Stimulated activated CD4-positive, alpha-beta T cell treated with anti-CD3 and anti-CD28 coated beads, Interleukin-4, amount 100 ng/mL, for 24 hours (primary cell): ENCODE results near the gene SYNE2.
"Not testable (repeated sequence)": the region's sequence is repeated elsewhere in the genome, so short reads cannot be mapped to it uniquely, and the experiment has no call there.

ENCODE experiments used
- DNase-seq: peaks from one replicate; pipeline ENCODE4 v3.0.0-alpha.2; 2020

SYNE2 gene

DNA sequence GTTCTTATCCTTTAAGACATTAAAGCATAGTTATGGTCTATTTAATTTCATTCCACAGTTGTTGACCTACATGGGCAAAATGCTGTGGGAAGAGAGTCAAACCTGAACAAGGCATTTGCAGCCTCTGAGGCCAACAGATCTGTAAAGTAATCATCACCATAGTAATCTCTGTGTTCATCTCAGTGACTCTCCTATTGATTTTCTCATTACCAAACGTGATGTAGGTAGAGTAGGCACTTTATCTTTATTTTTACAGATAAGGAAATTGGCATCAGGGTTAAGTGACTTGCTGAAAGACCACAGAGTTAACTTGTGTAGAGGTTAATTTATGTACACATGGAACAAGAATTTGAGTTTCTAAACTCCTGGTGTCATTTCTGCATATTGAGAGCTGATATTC is 238.4 kb downstream of the SYNE2 start:
- DNase-seq = no peak

DNA sequence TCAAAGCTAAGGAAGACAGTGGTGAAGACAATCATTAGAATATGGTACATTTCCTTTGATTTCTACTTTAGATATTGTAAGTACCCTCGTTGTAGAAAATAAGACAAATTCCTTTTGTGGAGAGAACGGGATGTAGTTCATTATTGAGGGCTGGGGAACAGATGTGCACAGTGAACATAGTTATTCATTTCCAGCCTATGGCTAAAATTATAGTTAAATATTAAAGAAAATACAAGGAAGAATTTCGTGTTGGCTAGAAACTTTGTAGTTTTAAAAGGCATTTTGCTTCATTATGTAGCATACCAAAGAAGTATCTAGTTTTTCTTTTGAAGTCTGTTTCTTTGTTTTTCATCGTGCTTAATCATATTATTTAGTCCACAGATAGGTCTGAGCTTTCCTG is 239.5 kb downstream of the SYNE2 start:
- DNase-seq = no peak

DNA sequence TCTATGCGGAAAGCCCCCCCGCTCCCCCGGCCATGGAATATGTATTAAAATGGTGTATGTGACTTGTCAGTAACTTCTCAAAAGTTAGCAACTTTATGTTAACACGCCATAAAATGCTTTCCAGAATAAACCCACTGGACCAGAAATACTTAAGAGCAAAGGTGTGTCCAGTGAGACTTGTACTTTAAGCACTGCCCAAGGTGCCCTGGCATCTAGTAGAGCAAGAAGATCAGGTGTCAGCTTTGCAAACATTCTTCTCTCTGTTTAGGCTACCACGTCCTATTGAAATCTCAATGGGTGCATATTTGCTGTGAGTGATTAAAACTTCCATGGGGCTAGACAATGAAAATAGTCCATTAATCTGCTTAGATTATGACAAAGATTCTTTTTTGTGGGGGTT is 240.1 kb downstream of the SYNE2 start:
- DNase-seq = no peak

DNA sequence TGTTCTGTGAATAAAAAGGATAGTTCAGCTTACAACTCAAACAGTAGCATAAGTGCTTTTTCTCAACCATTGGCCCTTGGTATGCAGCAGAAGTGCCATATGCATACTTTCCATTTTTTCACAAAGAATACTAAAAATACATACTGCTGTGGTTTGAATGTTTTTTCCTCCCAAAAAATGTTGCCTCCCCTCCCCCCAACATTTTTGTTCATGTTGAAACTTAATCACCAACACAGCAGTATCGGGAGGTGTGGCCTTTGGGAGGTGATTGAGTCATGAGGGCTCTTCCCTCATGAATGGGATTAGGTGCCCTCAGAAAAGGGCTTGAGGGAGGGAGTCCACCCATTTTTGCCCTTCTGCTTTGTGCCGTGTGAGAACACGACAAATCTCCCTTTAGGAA is 242.8 kb downstream of the SYNE2 start:
- no peak for DNase-seq

DNA sequence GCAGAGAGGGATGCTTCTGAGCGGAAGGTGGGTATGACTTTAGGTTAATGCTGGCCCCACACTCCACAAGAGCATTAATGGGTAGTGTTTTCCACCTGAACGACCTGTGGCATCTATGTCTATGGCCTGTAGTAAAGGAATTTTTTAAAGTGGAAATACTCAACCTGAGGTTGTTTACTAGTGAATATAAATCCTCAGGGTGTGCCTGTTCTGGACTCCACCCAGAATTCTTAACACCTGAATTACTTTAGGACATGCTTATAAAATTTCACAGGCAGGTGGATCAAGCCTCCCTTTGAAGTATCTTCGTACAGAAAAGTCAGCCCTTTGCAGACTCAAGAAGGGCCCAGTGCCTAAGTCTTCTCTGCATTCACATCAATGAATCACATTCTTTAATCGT is 245.3 kb downstream of the SYNE2 start:
- no peak for DNase-seq

DNA sequence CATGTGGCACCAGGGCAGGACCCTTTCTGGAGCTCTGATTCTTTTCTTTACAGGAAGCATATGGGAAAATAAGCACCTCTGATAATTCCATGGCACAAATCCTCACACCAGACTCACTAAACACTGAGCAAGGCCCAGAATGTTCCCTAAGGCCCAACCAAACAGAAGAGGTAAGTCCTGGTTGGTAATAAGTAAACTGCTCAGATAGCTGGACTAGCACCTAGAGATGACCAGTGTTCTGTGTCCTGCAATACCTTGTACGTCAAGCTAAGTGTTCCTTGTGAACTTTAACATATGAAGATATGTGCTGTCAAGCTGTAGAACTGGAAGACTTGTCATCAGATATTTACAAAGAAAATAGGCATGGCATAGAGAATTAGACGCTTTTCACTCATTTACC is 254.6 kb downstream of the SYNE2 start:
- DNase-seq = no peak

DNA sequence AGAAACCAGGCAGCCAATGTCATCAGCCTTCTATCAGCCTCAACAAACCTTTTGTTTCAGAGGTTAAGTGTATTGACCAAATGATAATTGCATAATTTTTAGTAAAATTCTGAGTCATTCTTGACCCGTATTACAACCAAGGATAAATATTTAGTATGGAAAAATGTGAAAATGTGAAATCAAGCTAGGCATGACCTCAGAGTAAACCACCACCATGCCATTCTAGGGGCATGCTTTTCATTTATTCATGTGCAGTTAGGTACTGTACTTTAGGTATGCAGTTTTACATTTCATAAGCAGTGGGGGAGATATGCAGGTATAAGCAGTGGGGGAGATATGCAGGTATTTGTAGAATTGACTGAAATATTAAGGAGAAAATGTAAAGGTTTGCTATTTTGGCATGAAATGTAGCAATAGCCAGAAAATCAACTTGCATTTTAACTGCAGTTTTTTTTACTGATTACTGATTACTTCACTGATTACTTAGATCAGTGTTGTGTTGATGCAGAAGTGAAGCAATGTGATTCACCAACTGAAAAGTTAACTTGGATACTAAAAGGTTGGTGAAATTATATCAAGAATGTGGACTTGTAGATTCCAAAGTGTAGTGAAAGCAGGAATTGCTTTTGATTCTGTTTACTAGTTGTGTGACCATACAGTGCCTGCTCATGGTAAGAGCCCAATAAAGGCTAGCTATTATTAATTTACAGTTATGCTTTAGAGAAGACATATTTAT is 257.2 kb downstream of the SYNE2 start:
- no peak for DNase-seq

DNA sequence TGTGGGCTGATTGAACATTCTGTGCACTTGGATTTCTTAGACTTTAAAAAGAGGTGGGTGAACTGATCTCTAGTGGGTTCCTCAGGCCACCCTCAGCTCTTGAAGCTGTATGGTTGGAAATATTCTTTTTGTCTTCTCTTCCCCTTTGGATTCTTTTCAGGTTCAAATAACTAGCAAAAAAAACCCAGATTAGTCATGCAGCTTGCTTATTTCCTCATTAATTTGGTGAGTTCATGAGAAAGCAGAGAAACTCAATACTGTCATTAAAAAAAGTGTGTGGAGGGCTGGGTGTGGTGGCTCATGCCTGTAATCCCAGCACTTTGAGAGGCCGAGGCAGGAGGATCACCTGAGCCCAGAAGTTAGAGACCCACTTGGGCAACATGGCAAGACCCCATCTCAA is 258.0 kb downstream of the SYNE2 start:
- no peak for DNase-seq

DNA sequence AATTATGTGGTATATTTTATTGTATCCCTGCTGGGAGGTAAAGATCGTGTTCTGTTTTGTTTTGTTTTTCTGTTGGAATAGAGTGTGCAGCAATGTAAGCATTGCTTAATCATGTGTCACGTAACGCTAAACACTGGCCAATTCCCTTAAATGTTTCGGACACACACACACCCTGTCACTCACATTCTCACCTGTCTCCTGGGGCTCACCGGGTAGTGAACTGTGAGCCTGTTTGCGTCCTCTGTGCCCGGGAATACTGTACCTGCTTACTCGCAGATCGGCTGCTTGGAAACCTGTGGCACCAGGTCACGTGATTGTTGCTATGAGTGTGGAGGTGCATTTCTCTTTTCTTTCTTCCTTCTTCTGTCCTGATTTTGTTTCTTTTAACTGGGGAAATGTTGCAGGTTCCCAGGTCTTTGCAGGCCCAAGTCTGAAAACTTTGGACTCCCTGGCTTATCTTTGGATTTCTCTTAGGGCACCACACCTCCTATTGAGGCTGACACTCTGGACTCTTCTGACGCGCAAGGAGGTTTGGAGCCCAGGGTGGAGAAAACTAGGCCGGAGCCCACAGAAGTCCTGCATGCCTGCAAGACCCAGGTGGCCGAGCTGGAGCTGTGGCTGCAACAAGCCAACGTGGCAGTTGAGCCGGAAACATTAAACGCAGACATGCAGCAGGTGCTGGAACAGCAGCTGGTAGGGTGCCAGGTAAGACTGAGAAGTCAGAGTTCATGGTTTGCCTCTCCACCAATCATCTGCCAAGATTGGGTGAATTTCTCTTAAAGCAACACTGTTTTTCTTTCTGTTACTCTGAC is 260.3 kb downstream of the SYNE2 start:
- DNase-seq = no peak

DNA sequence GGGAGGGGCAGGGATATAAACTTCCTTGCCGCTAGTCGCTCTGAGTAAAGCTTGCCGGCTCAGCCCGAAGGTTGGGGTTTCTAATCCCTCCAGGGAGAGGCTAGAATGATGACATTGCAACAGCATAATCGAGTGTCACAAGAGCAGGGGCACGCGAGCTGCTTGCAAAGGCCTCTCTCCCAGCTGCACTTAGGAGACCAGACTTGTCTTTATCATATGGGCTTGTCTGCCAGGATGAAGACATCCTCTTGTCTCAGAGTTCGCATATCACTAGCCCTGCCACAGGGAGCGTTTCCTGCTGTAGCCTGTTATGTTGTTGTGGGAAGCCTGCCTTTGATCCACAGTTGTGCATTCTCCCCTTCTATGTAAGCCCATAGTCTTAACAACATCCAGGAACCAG is 261.4 kb downstream of the SYNE2 start:
- DNase-seq = no peak

DNA sequence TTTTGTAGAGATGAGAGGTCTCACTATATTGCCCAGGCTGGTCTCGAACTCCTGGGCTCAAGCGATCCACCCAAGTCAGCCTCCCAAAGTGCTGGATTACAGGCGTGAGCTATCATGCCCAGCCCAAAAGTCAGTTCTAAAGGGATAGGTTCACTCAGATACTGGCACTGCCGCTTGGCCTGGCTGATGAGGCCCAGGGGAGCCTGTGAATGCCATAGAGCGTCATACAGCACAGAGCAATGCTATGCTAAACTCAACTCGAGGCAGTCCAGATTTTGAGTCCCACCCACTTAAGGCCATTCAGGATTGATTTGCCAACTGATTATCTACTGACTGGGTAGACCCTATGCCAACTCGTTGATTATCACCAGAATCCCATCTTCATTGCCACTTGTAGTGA is 262.0 kb downstream of the SYNE2 start:
- DNase-seq = no peak

DNA sequence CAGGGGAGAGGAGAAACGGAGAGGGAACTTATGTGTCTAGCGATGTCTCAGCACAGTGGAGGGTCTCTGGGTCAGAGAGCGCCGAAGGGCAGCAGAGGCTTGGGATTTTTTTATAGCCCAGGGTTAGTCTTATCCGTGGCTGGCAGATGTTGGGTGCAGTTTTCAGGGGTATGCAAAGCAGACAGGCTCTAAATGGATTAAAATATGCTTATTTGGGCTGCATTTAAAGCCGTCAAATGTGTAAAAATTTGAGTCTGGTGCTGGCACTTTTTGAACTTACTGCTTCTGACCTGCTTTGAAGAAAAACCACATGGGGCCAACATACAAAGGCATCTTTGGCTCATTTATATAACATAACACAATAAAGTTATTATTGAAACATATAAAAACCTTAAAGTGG is 262.6 kb downstream of the SYNE2 start:
- no peak for DNase-seq

DNA sequence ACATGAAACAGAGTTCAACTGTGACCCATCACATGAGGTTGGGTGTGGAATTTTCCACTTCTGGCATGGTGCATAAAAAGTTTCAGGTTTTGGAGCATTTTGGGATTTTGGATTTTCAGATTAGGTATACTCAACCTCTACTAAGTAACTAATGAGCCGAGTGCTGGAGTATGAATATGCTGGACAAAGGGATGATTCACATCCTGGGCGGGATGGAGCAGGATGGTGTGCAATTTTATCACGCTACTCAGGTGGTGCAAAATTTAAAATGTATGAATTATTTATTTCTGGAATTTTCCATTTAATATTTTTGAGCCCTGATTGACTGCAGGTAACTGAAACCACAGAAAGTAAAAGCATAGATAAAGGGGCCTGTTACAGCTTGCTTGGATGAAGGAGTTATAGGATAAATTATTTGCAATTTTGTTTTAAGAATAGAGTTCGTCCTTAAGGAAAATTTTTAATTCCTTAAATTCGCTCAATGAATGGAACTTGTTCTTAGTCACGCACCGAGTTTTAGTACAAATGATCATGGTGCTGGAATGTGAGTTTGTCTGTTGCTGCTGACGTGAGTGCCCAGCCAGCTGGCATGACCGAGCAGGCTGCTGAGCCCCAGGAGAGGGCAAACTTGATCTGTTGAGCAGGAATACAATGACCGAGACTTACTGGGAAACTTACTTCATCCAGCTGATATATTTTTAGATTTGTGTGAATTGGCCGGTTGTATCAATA is 265.0 kb downstream of the SYNE2 start:
- DNase-seq = no peak

DNA sequence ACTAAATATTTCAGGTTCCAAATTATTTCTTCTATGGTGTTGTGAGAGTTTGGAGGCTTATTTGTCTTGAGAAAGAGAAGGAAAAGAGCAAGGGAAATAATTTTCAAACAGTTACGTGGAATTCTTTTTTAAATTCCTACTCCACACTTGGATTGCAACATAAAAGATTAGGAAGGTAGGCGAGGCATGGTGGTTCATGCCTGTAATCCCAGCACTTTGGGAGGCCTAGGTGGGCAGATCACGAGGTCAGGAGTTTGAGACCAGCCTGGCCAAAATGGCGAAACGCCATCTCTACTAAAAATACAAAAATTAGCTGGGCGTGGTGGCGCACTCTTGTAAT is 265.6 kb downstream of the SYNE2 start:
- not testable (repeated sequence) for DNase-seq

DNA sequence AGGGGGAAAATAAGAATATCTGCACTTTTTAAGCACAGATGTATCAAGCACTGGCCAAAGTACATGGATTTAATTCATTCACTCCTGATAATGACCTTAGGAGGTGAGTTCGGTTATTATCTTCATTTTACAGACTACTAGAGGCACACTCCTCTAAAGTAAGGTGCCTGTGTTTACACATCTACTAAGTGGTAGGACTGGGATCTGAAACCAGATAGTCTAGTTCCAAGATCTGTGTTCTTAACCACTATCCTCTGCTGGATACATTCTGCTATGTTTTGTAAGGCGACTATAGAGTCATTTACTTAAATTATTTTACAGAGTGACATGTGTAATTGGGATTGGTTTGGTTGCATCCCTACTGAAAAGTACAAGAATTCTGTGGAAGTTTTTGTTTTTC is 266.1 kb downstream of the SYNE2 start:
- no peak for DNase-seq

DNA sequence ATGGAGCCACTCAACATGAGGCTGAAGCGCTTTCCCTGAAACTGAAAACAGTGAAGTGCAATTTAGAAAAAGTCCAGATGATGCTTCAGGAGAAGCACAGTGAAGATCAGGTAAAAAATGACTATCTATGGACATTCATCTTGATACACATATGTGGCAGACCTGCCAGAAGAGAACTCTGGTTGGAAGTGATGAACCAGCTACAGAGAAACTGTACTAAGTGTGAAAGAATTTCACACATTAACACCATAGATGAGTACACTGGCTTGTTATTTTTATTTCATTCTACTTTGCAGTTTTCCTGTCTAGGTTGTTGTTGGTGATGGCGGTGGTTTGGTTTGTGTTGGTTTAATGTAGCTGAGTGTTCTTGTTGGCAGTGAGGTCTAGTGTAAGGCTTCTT is 266.7 kb downstream of the SYNE2 start:
- DNase-seq = no peak

DNA sequence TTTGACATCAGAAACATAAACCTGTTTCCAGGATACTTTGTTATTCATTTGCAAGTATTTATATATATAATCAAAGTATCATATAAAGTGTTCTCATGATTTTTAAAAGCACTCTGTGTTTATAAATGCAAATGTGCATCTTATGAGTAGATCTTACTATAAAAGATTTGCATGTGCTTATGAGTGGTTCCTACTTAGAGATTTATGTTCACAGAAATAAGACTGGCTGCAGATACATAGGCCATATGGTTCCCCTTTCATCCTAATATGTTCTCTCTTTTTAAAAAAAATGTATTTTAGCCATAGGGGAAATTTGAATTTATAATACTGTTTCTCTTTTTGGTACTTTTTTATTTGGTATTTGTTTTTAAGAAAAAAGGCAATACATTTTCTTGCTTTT is 267.2 kb downstream of the SYNE2 start:
- DNase-seq = no peak

DNA sequence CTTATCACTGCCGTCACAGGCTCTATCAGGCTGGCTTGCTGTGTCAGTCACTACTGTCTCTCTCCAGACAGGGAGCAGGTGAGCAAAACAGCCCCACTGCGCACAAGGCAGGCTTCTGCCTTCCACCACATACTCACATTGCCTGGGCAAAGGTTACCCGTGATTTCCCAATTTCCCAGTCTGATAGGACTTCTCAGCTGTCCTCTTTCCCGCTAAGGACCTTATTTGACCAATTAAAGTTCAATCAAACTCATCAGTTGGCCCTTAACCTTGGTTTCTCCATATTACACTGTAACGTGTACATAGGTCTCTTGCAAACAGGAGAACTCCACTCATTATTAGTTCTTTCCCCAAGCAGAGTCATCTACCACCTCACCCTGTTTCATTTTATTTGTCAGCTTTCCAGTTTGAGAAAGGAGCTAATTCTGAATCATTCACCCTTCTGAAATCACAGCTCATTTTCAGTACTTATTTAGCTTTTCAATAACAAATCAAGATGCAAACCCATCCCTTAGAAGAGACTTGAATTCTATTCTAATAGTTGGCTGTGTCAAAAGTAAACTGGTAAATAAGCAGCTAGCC is 270.5 kb downstream of the SYNE2 start:
- DNase-seq = no peak

DNA sequence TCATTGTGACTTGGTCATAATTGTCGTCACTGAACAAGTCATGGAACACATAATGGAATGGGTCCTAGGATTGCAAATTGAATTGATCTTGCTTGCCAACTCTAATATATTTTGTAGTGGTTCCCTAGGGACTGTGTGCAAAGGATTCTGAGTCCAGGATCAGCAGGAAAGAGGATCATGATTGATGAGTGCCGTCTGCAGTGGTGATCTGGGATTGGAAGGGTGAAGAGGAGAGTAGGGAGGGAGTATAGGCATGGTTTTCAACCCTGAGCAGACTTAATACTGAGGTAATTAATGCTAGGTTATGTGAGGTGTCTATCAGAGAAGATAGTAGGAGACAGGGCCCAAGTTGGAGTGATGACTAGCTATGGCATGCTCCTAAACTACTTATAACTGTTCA is 272.5 kb downstream of the SYNE2 start:
- DNase-seq = no peak

DNA sequence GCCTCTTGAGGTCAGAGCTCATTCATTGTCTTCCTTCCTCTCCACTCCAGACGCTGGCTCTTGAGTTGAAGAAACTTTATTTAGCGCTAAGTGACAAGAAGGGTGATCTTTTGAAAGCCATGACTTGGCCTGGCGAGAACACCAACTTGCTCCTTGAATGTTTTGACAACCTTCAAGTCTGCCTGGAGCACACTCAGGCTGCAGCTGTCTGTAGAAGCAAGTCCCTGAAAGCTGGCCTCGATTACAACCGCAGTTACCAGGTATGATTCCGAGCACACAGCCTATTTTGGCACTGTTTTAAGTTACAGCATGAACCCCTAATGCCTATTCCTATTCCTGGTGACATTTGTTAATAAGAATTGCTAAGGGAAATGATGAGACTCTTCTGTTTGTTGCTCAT is 273.7 kb downstream of the SYNE2 start:
- DNase-seq = no peak

DNA sequence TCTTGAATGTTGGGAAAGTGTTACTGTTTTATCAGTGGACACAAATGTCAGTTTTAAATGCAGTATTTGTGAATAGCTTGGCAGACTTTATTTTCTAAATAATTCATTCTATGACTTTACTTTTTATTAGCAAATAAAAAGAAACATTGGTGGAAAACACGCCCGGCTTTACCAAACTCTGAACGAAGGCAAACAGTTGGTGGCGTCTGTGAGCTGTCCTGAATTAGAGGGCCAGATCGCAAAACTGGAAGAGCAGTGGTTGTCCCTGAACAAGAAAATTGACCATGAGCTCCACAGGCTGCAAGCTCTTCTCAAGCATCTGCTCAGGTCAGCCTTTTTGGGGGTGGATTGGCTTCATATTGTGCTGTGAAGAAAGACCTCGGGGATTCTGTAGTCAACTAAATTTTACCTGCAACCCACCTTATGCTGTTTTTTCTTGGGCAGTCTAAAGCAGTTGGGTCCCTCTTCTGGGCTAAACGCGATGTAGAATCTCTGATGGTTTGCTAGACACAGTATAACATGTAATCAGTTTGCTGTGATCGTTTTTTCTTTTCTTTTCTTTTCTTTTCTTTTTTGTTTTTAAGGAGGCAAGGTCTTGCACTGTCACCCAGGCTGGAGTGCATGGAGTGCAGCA is 285.0 kb downstream of the SYNE2 start:
- DNase-seq = no peak

DNA sequence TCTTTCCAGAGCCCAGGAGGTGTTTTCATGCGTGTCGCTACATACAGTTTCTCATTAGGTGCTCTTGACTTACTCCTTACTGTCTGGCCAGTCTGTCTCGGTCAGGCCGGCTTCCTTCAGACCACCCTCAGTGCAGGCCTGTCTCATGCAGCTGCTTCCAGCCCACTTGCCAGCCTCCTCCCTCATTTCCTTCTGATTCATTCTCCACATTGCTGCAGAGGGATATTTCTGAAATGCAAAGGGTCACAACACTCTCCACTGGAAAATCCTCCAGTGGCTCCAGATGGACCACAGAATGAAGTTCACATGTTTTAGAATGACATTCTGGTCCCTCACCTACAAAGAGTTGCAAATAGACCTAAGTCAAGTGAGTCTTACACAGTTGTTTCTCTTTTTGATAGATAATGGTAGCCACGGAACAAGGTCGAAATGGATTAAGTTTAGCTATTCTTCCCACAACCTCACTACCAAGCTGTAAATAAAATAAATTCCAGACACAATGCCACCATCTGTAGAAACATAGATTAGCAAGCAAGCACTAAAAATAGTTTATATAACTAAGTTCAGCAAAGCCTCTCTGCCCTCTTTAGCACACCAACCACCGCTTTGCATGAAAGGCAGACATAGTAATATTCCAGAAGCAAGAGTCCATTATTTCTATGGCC is 294.5 kb downstream of the SYNE2 start:
- no peak for DNase-seq

DNA sequence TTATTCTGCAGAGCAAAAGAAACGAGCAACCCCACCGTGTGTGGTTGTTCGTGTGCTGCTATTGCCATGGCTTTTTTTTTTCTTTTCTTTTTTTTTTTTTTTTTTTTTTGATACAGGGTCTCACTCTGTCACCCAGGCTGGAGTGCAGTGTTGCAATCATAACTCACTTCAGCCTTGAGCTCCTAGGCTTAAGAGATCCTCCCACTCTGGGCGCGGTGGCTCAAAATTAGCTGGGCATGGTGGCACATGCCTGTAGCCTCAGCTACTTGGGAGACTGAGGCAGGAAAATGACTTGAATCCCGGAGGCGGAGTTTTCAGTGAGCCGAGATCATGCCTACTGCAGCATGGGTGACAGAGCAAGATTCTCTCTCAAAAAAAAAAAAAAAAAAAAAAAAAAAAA is 297.1 kb downstream of the SYNE2 start:
- DNase-seq = no peak
